Epithelial cell of esophagus (primary cell): Measurements from ENCODE around the gene PRDM15.

Experiments used
- DNase-seq: peaks from one replicate; pipeline ENCODE4 v3.0.0; 2010; ENCODE audit warnings: low read depth
- H3K4me3 ChIP-seq: 2 replicates; pipeline ENCODE4 v1.5.1; 2011; ENCODE audit warnings: mild to moderate bottlenecking, low read length, control low read depth
- TF ChIP-seq, protein P1 (sequence below): IDR thresholded peaks from 2 replicates; pipeline ENCODE4 v1.5.1; 2011; ENCODE audit warnings: low read depth, mild to moderate bottlenecking, low read length, control low read depth, inconsistent platforms; ENCODE audit not compliant: insufficient read depth; ENCODE audit errors: missing control alignments

Gene PRDM15

GRCh38 chr21:41924368-41924754, 45.2 kb upstream of the PRDM15 start:
- no peak overlapping the region for H3K4me3 ChIP-seq
- TF ChIP-seq, protein P1, sequence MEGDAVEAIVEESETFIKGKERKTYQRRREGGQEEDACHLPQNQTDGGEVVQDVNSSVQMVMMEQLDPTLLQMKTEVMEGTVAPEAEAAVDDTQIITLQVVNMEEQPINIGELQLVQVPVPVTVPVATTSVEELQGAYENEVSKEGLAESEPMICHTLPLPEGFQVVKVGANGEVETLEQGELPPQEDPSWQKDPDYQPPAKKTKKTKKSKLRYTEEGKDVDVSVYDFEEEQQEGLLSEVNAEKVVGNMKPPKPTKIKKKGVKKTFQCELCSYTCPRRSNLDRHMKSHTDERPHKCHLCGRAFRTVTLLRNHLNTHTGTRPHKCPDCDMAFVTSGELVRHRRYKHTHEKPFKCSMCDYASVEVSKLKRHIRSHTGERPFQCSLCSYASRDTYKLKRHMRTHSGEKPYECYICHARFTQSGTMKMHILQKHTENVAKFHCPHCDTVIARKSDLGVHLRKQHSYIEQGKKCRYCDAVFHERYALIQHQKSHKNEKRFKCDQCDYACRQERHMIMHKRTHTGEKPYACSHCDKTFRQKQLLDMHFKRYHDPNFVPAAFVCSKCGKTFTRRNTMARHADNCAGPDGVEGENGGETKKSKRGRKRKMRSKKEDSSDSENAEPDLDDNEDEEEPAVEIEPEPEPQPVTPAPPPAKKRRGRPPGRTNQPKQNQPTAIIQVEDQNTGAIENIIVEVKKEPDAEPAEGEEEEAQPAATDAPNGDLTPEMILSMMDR = no peak
- no peak for DNase-seq

- TF ChIP-seq, protein P1 = no peak
- no peak for DNase-seq
- H3K4me3 ChIP-seq = no peak overlapping the region
Observed at GRCh38 chr21:41923631-41924367, 44.7 kb upstream of the PRDM15 start.

- DNase-seq = no peak
- TF ChIP-seq, protein P1 = no peak
- no peak overlapping the region for H3K4me3 ChIP-seq
Observed at GRCh38 chr21:41923186-41923585, 44.0 kb upstream of the PRDM15 start.

- no peak overlapping the region for H3K4me3 ChIP-seq
- TF ChIP-seq, protein P1 = no peak
- DNase-seq = no peak
Observed at GRCh38 chr21:41921021-41921420, 41.9 kb upstream of the PRDM15 start.

- DNase-seq = no peak
- H3K4me3 ChIP-seq = no peak overlapping the region
- TF ChIP-seq, protein P1 = no peak
Observed at GRCh38 chr21:41920476-41920875, 41.3 kb upstream of the PRDM15 start.

DNA sequence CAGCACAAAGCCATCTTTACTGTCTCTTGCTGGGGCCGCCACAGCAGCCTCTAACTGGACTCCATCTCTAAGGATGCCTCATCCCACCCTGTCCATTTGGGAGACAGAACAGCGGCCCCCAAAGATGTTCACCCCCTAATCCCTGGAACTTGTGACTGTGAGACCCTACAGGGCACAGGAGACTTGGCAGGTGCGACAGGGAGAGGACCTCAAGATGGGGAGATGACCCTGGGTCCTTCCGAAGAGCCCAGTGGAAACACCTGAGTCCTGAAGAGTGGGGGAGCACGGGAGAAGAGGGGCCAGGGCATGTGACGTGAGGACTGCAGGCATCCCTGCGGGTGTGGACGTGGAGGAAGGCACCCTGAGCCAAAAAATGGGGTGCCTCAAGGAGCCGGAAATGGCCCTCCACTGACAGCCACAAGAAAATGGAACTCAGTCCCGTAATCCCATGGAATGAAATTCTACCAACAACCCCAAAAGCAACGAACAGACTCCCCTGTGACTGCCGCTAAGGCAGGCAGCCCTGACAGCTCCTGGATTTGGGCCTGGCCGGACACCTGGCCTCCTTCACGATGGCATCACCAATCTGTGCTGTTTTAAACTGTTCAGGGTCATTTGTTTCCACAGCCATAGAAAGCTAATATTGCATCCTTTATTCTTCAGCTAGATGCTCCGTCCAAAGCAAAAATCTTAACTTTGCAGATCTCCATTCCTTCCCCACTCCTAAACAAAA, 40.7 kb upstream of the PRDM15 start:
- TF ChIP-seq, protein P1 = no peak
- no peak for DNase-seq
- no peak overlapping the region for H3K4me3 ChIP-seq
